Measurements from ENCODE around the gene AHRR.

DNA sequence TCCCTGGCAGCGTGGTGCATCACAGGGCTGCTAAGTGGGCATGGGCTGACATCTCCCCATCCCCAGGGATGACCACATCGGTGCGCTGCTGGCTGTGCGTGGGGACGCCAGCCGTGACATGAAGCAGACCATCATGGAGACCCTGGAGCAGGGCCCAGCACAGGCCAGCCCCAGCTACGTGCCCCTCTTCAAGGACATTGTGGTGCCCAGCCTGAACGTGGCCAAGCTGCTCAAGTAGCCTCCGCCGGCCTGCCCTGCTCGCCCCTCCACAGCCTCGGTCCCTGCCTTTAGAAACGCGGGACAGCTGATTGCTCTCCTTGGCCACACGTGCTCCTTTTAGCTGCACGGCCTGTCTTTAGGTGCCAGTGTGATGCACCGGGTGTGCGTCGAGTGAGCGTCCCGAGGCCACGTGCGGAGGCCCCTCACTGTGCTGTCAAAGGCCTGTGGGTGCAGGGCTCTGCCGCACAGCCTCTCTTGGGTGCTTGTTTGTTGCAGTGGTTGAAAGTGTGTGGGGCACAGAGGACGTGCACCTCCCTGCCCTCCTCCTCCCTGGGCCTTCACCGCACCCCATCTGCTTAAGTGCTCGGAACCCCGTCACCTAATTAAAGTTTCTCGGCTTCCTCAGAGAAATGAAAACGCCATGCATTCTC, 145.3 kb downstream of the AHRR start:
- no peak for TF ChIP-seq MAZ (IDR thresholded peaks at IDR 0.05; ENCODE audit: borderline replicate concordance, low read depth, low read length)
- TF ChIP-seq, protein P1, sequence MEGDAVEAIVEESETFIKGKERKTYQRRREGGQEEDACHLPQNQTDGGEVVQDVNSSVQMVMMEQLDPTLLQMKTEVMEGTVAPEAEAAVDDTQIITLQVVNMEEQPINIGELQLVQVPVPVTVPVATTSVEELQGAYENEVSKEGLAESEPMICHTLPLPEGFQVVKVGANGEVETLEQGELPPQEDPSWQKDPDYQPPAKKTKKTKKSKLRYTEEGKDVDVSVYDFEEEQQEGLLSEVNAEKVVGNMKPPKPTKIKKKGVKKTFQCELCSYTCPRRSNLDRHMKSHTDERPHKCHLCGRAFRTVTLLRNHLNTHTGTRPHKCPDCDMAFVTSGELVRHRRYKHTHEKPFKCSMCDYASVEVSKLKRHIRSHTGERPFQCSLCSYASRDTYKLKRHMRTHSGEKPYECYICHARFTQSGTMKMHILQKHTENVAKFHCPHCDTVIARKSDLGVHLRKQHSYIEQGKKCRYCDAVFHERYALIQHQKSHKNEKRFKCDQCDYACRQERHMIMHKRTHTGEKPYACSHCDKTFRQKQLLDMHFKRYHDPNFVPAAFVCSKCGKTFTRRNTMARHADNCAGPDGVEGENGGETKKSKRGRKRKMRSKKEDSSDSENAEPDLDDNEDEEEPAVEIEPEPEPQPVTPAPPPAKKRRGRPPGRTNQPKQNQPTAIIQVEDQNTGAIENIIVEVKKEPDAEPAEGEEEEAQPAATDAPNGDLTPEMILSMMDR (IDR thresholded peaks at IDR 0.05), result no peak
- no peak for TF ChIP-seq RFX5 (IDR thresholded peaks at IDR 0.05)
- TF ChIP-seq, protein P2, sequence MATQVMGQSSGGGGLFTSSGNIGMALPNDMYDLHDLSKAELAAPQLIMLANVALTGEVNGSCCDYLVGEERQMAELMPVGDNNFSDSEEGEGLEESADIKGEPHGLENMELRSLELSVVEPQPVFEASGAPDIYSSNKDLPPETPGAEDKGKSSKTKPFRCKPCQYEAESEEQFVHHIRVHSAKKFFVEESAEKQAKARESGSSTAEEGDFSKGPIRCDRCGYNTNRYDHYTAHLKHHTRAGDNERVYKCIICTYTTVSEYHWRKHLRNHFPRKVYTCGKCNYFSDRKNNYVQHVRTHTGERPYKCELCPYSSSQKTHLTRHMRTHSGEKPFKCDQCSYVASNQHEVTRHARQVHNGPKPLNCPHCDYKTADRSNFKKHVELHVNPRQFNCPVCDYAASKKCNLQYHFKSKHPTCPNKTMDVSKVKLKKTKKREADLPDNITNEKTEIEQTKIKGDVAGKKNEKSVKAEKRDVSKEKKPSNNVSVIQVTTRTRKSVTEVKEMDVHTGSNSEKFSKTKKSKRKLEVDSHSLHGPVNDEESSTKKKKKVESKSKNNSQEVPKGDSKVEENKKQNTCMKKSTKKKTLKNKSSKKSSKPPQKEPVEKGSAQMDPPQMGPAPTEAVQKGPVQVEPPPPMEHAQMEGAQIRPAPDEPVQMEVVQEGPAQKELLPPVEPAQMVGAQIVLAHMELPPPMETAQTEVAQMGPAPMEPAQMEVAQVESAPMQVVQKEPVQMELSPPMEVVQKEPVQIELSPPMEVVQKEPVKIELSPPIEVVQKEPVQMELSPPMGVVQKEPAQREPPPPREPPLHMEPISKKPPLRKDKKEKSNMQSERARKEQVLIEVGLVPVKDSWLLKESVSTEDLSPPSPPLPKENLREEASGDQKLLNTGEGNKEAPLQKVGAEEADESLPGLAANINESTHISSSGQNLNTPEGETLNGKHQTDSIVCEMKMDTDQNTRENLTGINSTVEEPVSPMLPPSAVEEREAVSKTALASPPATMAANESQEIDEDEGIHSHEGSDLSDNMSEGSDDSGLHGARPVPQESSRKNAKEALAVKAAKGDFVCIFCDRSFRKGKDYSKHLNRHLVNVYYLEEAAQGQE (IDR thresholded peaks at IDR 0.05), result no peak
- TF ChIP-seq CBX8 (IDR thresholded peaks at IDR 0.05), result no peak
- no peak for TF ChIP-seq KDM1A (IDR thresholded peaks at IDR 0.05; ENCODE audit: low read depth)
- TF ChIP-seq RNF2 (IDR thresholded peaks at IDR 0.05; ENCODE audit: borderline replicate concordance, low read depth), result no peak
- no peak for TF ChIP-seq NPAS2 (CRISPR knock-in tag; IDR thresholded peaks at IDR 0.05; ENCODE audit: borderline replicate concordance)
- no peak for TF ChIP-seq TP53 (CRISPR knock-in tag; IDR thresholded peaks at IDR 0.05)
- no peak for TF ChIP-seq HDAC2 (IDR thresholded peaks at IDR 0.05)
- TF ChIP-seq BHLHE40 (IDR thresholded peaks at IDR 0.05; ENCODE audit: low read depth, low read length), result no peak
- TF ChIP-seq EP300 (IDR thresholded peaks at IDR 0.05), result no peak
